Measurements from ENCODE around the gene F2RL2. TPM values are rescaled to one million over a fixed set of nuclear protein-coding genes. Genes with fewer than 3 reads are reported as not detected.
"Not testable (repeated sequence)": the region's sequence is repeated elsewhere in the genome, so short reads cannot be mapped to it uniquely, and the experiment has no call there.

F2RL2 gene
- total RNA-seq, 6 donors from 2014 or later = 0.34 to 0.46 (median 0.43) TPM; not detected in 3

DNA sequence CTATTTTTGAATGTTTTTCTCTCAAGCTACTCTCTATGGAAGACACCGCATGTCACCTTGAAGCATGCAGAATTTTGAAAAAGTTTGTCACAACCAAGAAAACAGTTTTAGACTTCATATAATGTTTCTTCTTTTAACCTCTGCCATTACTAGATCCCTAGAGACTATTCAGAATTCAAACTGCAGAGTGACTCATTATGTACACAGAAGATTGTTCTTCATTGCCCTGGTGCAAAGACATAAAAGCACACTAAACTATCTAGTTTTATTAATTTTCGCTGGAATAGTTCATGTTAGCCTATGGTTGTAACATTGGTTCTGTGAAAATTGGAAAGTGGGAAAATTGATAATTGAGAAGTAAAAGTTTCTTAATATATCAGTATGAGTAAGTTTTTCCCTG lies 18.4 kb downstream of the F2RL2 start:
- TF ChIP-seq POLR2AphosphoS5 (IDR thresholded peaks at IDR 0.05) = no peak
- no peak for TF ChIP-seq POLR2A (IDR thresholded peaks at IDR 0.05)
- TF ChIP-seq, protein P1, sequence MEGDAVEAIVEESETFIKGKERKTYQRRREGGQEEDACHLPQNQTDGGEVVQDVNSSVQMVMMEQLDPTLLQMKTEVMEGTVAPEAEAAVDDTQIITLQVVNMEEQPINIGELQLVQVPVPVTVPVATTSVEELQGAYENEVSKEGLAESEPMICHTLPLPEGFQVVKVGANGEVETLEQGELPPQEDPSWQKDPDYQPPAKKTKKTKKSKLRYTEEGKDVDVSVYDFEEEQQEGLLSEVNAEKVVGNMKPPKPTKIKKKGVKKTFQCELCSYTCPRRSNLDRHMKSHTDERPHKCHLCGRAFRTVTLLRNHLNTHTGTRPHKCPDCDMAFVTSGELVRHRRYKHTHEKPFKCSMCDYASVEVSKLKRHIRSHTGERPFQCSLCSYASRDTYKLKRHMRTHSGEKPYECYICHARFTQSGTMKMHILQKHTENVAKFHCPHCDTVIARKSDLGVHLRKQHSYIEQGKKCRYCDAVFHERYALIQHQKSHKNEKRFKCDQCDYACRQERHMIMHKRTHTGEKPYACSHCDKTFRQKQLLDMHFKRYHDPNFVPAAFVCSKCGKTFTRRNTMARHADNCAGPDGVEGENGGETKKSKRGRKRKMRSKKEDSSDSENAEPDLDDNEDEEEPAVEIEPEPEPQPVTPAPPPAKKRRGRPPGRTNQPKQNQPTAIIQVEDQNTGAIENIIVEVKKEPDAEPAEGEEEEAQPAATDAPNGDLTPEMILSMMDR (IDR thresholded peaks at IDR 0.05) = no peak
- TF ChIP-seq EP300 (IDR thresholded peaks at IDR 0.05) = no peak
- Histone ChIP-seq H3K4me3 (no peak overlapping the region), H3K27me3 (no peaks in the 10 kb centered on the region), H3K27ac (no peak overlapping the region), H3K9me3 (no peaks in the 10 kb centered on the region), H3K36me3 (no peaks in the 10 kb centered on the region), H3K4me1 (peaks cover 0 to 4% (median 0%) of the 10 kb centered on the region in 4 donors)
- 46 to 76% methylated on average over 2 of the region's 2 CpGs for WGBS, 2 donors
- DNase-seq (no peak), ATAC-seq (ENCODE audit: low FRiP score in 2 of 2) (no peak)

DNA sequence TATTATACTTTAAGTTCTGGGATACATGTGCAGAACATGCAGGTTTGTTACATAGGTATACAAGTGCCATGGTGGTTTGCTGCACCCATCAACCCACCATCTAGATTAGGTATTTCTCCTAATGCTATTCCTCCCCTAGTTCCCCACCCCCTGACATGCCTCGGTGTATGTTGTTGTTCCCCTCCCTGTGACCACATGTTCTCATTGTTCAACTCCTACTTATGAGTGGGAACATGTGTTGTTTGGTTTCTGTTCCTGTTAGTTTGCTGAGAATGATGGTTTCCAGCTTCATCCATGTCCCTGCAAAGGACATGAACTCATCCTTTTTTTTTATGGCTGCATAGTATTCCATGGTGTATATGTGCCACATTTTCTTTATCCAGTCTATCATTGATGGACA lies 19.2 kb downstream of the F2RL2 start:
- H3K4me1 ChIP-seq; H3K9me3 ChIP-seq; H3K36me3 ChIP-seq; DNase-seq; H3K27ac ChIP-seq; ATAC-seq (ENCODE audit: low FRiP score in 2 of 2); H3K27me3 ChIP-seq; H3K4me3 ChIP-seq: not testable (repeated sequence)
- whole genome bisulfite sequencing, 2 donors = 59 to 81% methylated on average over 1 of the region's 1 CpG

DNA sequence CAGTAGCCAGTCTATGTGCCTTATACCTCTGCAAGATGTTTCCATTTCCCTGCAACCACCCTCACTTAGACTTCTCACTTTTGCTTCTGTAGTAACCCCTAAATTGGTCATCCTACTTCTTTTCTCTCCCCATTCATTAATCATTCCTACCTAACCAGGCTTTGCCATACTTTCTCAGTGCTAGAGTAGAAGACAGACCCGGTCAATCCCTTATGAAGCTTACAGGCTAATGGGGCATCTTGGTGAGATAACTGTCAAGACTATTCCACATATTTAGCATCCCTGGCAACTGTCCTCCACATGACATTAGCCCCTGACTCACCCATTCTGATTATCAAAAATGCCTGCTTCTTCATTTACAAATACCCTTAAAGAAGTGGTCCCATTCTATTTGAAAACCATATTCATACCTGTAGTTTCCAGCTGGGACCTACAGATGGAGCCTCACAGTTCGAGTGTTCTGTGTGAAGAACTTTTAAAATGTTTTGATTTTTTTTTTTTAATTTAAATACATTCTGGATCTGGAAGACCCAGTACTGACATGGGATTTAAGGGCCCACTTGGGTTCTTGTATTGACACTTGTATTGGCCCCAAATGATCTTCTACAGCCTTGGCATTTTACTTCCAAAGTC lies 21.0 kb downstream of the F2RL2 start:
- Histone ChIP-seq H3K27me3 (no peaks in the 10 kb centered on the region), H3K4me1 (peaks cover 0 to 4% (median 0%) of the 10 kb centered on the region in 4 donors), H3K9me3 (no peaks in the 10 kb centered on the region), H3K36me3 (no peaks in the 10 kb centered on the region), H3K4me3 (no peak overlapping the region), H3K27ac (no peak overlapping the region)
- WGBS, 2 donors = 78 to 89% methylated on average over 2 of the region's 2 CpGs
- DNase-seq (no peak), ATAC-seq (ENCODE audit: low FRiP score in 2 of 2) (no peak)
- TF ChIP-seq POLR2A (IDR thresholded peaks at IDR 0.05) = no peak
- no peak for TF ChIP-seq EP300 (IDR thresholded peaks at IDR 0.05)
- TF ChIP-seq POLR2AphosphoS5 (IDR thresholded peaks at IDR 0.05) = no peak
- TF ChIP-seq, protein P1 (IDR thresholded peaks at IDR 0.05) = no peak

DNA sequence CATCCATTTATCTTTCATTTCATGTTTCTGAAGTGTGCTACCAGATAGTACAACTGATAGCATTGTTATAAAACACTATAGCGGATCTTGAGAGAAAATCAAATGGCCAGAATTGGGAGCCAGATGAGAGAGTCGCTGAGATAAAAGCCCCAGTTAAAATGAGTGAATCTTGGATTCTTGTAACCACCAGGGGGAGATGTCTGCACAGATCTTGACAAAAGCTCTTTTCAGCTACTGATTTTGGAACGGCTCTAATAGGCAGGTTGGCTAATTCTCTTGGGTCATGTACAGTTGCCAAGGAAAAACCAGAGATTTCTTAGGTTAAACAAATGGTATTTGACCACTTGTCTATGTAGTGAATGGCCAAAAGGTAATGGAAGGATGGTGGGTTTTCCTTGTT lies 21.7 kb downstream of the F2RL2 start:
- H3K27ac ChIP-seq = no peak overlapping the region
- TF ChIP-seq POLR2A (IDR thresholded peaks at IDR 0.05) (no peak), POLR2AphosphoS5 (IDR thresholded peaks at IDR 0.05) (no peak), EP300 (IDR thresholded peaks at IDR 0.05) (no peak)
- TF ChIP-seq, protein P1 (IDR thresholded peaks at IDR 0.05) = peak; percentile 45 to 80 (median 63)
- 22 to 38% methylated on average over 3 of the region's 3 CpGs for WGBS, 2 donors
- no peaks in the 10 kb centered on the region for H3K36me3 ChIP-seq
- ATAC-seq (ENCODE audit: low FRiP score in 2 of 2) (peak in 1 of 2 donors; percentile 87), DNase-seq (no peak)
- peaks cover 0 to 4% (median 0%) of the 10 kb centered on the region in 4 donors for H3K4me1 ChIP-seq
- H3K4me3 ChIP-seq = no peak overlapping the region
- no peaks in the 10 kb centered on the region for H3K27me3 ChIP-seq
- no peaks in the 10 kb centered on the region for H3K9me3 ChIP-seq

DNA sequence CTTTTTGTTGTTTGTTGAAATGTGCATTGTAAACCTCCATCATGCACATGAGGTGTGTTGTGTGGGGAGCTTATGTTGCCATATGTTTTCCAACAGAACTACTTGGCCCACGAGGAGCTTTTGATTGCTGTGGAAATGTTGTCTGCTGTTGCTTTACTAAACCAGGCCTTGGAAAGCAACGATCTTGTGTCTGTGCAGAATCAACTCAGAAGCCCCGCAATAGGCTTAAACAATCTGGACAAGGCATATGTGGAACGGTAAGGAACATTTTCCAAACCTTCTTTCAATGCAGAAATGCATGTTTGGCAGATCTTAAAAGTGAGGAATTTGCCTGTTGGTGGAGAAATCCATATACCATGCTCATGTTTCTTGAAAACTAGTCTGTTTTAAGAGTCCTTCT lies 22.5 kb downstream of the F2RL2 start:
- Histone ChIP-seq H3K27me3 (no peaks in the 10 kb centered on the region), H3K4me3 (no peak overlapping the region), H3K36me3 (no peaks in the 10 kb centered on the region), H3K27ac (no peak overlapping the region), H3K4me1 (peaks cover 0 to 4% (median 0%) of the 10 kb centered on the region in 4 donors), H3K9me3 (no peaks in the 10 kb centered on the region)
- no peak for DNase-seq
- no peak for ATAC-seq (ENCODE audit: low FRiP score in 2 of 2)
- TF ChIP-seq EP300 (IDR thresholded peaks at IDR 0.05) (no peak), POLR2AphosphoS5 (IDR thresholded peaks at IDR 0.05) (no peak), POLR2A (IDR thresholded peaks at IDR 0.05) (no peak)
- TF ChIP-seq, protein P1 (IDR thresholded peaks at IDR 0.05) = no peak
- 74 to 79% methylated on average over 4 of the region's 4 CpGs for WGBS, 2 donors
